Gastrocnemius medialis (tissue), 4 donors: Measurements from ENCODE around the gene CUX1. TPM values are rescaled to one million over a fixed set of nuclear protein-coding genes. Genes with fewer than 3 reads are reported as not detected.
A peak's percentile ranks its signal among the peaks of the same experiment; 100 is the strongest.

Experiments
- ATAC-seq, 2 donors: fragments of 150-250 bp; one replicate each; pipeline ENCODE4 v1.9.1; 2016
- DNase-seq, 2 donors: peaks; one replicate each; pipeline ENCODE4 v3.0.0-alpha.2; 2019
- H3K27ac ChIP-seq, 4 donors: fragments of 200-600 bp; sonication (generic); 1 replicate in 1 of 4; 2 replicates in 3 of 4; pipeline ENCODE4 v1.5.1; 2016 to 2018; ENCODE audit warnings: mild to moderate bottlenecking in 2 of 4, moderate library complexity in 1 of 4
- H3K27me3 ChIP-seq, 3 donors: fragments of 200-600 bp; sonication (generic) in 2 of 3; 1 replicate in 1 of 3; 2 replicates in 2 of 3; pipeline versions ENCODE4 v1.5.1 to v1.6.0; 2016 to 2019; ENCODE audit warnings: mild to moderate bottlenecking in 1 of 3, moderate library complexity in 1 of 3
- H3K36me3 ChIP-seq, 2 donors: fragments of 200-600 bp; sonication (generic) in 1 of 2; one replicate each; pipeline ENCODE4 v1.5.1; 2017 to 2018
- H3K4me1 ChIP-seq, 2 donors: fragments of 200-600 bp; sonication (generic) in 1 of 2; one replicate each; pipeline ENCODE4 v1.5.1; 2016 to 2017; ENCODE audit warnings: mild to moderate bottlenecking in 2 of 2
- H3K4me3 ChIP-seq, 4 donors: fragments of 200-600 bp; sonication (generic) in 3 of 4; 1 replicate in 1 of 4; 2 replicates in 3 of 4; pipeline ENCODE4 v1.5.1; 2016 to 2019; ENCODE audit warnings: mild to moderate bottlenecking in 2 of 4
- H3K9me3 ChIP-seq, 3 donors: fragments of 200-600 bp; sonication (generic) in 2 of 3; 1 replicate in 1 of 3; 2 replicates in 2 of 3; pipeline ENCODE4 v1.5.1; 2016 to 2019
- POLR2A ChIP-seq, 2 donors: fragments of 450-650 bp; IDR thresholded peaks; one replicate each; pipeline ENCODE4 v1.6.1; 2017; ENCODE audit warnings: antibody characterized with exemption in 2 of 2, mild to moderate bottlenecking in 2 of 2, moderate library complexity in 2 of 2
- in situ Hi-C, 4 donors: fragments of 200-750 bp; cut with MboI; loops; one replicate each; pipeline versions ENCODE4 v1.15.0 to v1.8.0; 2017; ENCODE audit warnings: low sequenced_read_pairs in 4 of 4
- intact Hi-C: fragments of 100-400 bp; cut with DNase I; formaldehyde crosslinking; loops from one replicate; pipeline ENCODE4 v1.15.1; 2023; ENCODE audit warnings: low total_unique reads
- total RNA-seq, 4 donors: library from RNA; depleted of rRNA; stranded (reverse); fragments of >200 nt; gene quantifications; one replicate each; pipeline versions ENCODE4 v1.1.0 to v1.2.3, GENCODE V29; 2016
- TF ChIP-seq, protein P1 (sequence below), 5 experiments: fragments of 450-650 bp in 3 of 5; fragments of 200-600 bp in 2 of 5; sonication (generic) in 2 of 5; IDR thresholded peaks in 4 of 5; conservative IDR thresholded peaks in 1 of 5; 1 replicate in 4 of 5; 2 replicates in 1 of 5; pipeline ENCODE4 v1.5.1; 2016 to 2019; ENCODE audit warnings: antibody characterized with exemption in 5 of 5, mild to moderate bottlenecking in 3 of 5, moderate library complexity in 3 of 5

The CUX1 gene
- total RNA-seq, 4 donors from 2014 or later: 44.1 to 57.9 (median 54.9) TPM

DNA sequence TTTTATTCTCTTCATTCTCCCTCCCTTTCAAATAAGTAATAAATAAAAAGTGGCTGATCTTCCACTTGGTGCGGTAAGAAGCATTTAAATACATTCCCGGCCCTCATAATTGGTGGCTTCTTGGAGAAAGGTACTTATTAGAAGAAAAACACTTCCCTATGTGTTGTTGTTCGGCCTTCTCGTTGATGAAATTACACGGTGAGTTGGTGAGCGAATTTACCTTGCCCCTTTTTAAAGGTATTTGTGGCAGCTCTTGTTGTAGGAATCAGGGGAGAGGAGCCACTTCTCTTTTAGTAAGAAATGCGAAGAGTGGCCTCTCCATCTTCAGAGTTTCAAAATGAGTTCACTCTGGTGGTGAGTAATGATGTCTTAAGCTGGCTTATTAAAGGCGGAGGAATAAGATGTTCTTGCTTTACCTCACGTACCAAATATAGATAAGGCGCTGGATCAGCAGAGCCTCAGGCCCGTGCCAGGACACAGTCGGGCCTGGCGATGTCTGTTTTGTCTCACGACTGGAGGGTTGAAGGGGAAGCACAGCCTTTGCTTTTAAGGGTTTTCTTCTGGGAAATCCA, 135.9 kb downstream of the CUX1 start:
- ATAC-seq (peak; percentile 85 to 91), DNase-seq (peak; percentile 76 to 86)
- Histone ChIP-seq H3K9me3 (no peaks in the 10 kb centered on the region), H3K36me3 (no peaks in the 10 kb centered on the region), H3K4me1 (peaks cover 72 to 73% of the 10 kb centered on the region in 2 donors), H3K4me3 (no peak overlapping the region), H3K27me3 (no peaks in the 10 kb centered on the region), H3K27ac (peak overlapping the region; percentile 89 to 96 (median 94))
- intact Hi-C loops (loop anchor here (2.0 kb wide), 1 partner anchor 41 kb away; no protein-coding TSS in a partner anchor), in situ Hi-C loops (loop anchor here in 1 of 4 donors (10.0 kb wide), 1 partner anchor 89 kb away; no protein-coding TSS in a partner anchor)
- TF ChIP-seq, protein P1, sequence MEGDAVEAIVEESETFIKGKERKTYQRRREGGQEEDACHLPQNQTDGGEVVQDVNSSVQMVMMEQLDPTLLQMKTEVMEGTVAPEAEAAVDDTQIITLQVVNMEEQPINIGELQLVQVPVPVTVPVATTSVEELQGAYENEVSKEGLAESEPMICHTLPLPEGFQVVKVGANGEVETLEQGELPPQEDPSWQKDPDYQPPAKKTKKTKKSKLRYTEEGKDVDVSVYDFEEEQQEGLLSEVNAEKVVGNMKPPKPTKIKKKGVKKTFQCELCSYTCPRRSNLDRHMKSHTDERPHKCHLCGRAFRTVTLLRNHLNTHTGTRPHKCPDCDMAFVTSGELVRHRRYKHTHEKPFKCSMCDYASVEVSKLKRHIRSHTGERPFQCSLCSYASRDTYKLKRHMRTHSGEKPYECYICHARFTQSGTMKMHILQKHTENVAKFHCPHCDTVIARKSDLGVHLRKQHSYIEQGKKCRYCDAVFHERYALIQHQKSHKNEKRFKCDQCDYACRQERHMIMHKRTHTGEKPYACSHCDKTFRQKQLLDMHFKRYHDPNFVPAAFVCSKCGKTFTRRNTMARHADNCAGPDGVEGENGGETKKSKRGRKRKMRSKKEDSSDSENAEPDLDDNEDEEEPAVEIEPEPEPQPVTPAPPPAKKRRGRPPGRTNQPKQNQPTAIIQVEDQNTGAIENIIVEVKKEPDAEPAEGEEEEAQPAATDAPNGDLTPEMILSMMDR (IDR thresholded peaks at IDR 0.05 in 4 of 5, conservative IDR thresholded peaks at IDR 0.05 in 1 of 5): peak in 3 of 5 experiments; percentile 6 to 20 (median 13)
- peak; percentile 63 to 82 for TF ChIP-seq POLR2A (IDR thresholded peaks at IDR 0.05)

DNA sequence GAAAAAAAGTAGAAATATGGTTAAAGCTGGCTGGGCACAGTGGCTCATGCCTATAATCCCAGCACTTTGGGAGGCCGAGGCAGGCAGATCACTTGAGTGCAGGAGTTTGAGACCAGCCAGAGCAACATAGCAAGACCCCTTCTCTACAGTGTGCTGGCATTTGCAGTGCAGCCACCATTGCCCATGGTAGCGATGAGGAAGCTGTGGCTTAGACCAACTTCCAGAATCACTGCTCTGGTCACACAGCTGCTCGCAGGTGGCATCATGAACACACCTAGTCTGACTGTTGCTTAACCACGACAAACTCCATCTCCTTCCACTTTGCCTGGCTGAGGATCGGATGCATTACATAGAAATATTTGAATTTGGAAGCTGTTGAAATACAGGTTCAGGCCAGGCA, 137.1 kb downstream of the CUX1 start:
- Histone ChIP-seq H3K4me3 (no peak overlapping the region), H3K36me3 (no peaks in the 10 kb centered on the region), H3K27me3 (no peaks in the 10 kb centered on the region), H3K4me1 (peaks cover 67 to 75% of the 10 kb centered on the region in 2 donors), H3K27ac (peak overlapping the region; percentile 89 to 96 (median 94)), H3K9me3 (no peaks in the 10 kb centered on the region)
- ATAC-seq (no peak), DNase-seq (no peak)
- TF ChIP-seq POLR2A (IDR thresholded peaks at IDR 0.05): no peak
- TF ChIP-seq, protein P1 (IDR thresholded peaks at IDR 0.05 in 4 of 5, conservative IDR thresholded peaks at IDR 0.05 in 1 of 5): no peak
- in situ Hi-C loops (loop anchor here in 1 of 4 donors (10.0 kb wide), 1 partner anchor 90 kb away; no protein-coding TSS in a partner anchor), intact Hi-C loops (no loop called here)

DNA sequence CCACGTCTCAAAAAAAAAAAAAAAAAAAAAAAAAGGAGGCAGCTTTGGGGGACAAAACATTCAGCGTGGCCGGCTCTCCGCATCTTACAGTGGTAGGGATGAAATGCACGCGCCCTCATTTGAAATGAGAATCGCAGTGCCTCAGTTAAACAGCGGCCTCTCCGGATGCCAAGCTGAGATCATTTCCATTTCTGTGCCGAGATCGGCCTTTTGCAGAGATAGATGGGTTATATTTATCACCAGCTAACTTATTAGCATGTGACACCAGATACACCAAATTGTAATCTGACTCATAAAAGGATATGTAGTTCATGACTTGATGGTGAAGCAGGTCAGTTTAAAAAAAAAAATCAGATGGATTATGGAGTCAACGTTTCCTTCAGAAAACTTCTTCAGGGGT, 138.7 kb downstream of the CUX1 start:
- Histone ChIP-seq H3K9me3 (no peaks in the 10 kb centered on the region), H3K27me3 (no peaks in the 10 kb centered on the region), H3K4me3 (peak overlapping the region in 2 of 4 donors; percentile 13 to 16), H3K36me3 (no peaks in the 10 kb centered on the region), H3K27ac (peak overlapping the region; percentile 89 to 96 (median 94)), H3K4me1 (peaks cover 58 to 69% of the 10 kb centered on the region in 2 donors)
- TF ChIP-seq POLR2A (IDR thresholded peaks at IDR 0.05): peak; percentile 23 to 66
- TF ChIP-seq, protein P1 (IDR thresholded peaks at IDR 0.05 in 4 of 5, conservative IDR thresholded peaks at IDR 0.05 in 1 of 5): no peak
- intact Hi-C loops: loop anchor here (5.0 kb wide), 2 partner anchors 99 to 191 kb away; no protein-coding TSS in a partner anchor
- in situ Hi-C loops: loop anchor here in 1 of 4 donors (10.0 kb wide), 1 partner anchor 91 kb away; no protein-coding TSS in a partner anchor
- DNase-seq (peak; percentile 66 to 72), ATAC-seq (peak; percentile 55 to 77)

DNA sequence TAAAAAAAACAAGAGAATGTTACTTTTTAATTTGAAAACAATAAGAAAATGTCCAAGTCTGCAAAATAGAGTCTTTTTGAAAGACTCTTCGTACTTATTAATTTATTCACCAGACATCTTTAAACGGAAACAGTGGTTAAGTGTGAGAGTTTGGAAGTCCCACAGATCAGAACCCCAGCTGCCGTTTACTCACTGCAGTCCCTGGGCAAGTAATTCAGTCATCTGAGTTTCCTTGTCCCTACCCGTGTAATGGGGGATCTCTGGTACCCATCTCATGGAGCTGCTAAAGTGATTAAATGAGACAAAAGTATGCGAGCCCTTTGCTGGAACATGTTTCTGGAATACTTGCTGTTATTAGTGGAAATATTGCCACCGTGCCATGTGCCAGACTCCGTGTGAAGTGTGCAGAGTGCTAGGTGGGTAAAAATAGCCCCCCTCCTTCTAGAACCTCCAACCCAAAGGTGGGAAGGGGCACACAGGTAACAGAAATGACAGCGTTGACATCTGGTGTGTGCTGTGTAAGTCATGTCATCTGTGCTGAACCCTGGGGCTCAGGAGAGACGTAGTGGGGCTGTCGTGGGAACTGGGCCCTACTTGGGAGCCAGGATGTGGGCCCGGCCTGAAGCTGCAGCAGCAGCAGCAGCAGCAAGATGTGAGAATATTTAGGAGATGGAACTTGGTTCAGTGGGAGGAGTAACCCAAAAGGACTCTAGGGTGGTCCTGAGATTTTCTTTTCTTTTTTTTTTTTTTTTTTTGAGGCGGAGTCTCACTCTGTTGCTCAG, 140.5 kb downstream of the CUX1 start:
- in situ Hi-C loops (loop anchor here in 1 of 4 donors (10.0 kb wide), 1 partner anchor 93 kb away; no protein-coding TSS in a partner anchor), intact Hi-C loops (loop anchor here (5.0 kb wide), 2 partner anchors 101 to 189 kb away; no protein-coding TSS in a partner anchor)
- peaks cover 58 to 67% of the 10 kb centered on the region in 2 donors for H3K4me1 ChIP-seq
- H3K27ac ChIP-seq: peak overlapping the region; percentile 89 to 96 (median 94)
- TF ChIP-seq, protein P1 (IDR thresholded peaks at IDR 0.05 in 4 of 5, conservative IDR thresholded peaks at IDR 0.05 in 1 of 5): no peak
- H3K36me3 ChIP-seq: no peaks in the 10 kb centered on the region
- H3K27me3 ChIP-seq: no peaks in the 10 kb centered on the region
- no peak overlapping the region for H3K4me3 ChIP-seq
- no peak for ATAC-seq
- no peaks in the 10 kb centered on the region for H3K9me3 ChIP-seq
- no peak for DNase-seq
